ENCODE measurements around the gene NR1I3. TPM values are rescaled to one million over a fixed set of nuclear protein-coding genes. Genes with fewer than 3 reads are reported as not detected.

NR1I3 gene
- total and polyA plus RNA-seq, 2 of the 13 experiments (the other 11 are each of a cell fraction or from before 2014, with no cell fraction given), result 0.62 to 0.95 TPM

- TF ChIP-seq, protein P1, sequence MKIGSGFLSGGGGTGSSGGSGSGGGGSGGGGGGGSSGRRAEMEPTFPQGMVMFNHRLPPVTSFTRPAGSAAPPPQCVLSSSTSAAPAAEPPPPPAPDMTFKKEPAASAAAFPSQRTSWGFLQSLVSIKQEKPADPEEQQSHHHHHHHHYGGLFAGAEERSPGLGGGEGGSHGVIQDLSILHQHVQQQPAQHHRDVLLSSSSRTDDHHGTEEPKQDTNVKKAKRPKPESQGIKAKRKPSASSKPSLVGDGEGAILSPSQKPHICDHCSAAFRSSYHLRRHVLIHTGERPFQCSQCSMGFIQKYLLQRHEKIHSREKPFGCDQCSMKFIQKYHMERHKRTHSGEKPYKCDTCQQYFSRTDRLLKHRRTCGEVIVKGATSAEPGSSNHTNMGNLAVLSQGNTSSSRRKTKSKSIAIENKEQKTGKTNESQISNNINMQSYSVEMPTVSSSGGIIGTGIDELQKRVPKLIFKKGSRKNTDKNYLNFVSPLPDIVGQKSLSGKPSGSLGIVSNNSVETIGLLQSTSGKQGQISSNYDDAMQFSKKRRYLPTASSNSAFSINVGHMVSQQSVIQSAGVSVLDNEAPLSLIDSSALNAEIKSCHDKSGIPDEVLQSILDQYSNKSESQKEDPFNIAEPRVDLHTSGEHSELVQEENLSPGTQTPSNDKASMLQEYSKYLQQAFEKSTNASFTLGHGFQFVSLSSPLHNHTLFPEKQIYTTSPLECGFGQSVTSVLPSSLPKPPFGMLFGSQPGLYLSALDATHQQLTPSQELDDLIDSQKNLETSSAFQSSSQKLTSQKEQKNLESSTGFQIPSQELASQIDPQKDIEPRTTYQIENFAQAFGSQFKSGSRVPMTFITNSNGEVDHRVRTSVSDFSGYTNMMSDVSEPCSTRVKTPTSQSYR (CRISPR knock-in tag; IDR thresholded peaks at IDR 0.05; ENCODE audit: borderline replicate concordance), result peak; percentile 97
- TF ChIP-seq ZNF589 (CRISPR knock-in tag; conservative IDR thresholded peaks at IDR 0.05) (peak; percentile 0; the same call in 1 of the 2 replicates), CERS6 (CRISPR knock-in tag; IDR thresholded peaks at IDR 0.05) (no peak), CENPX (CRISPR knock-in tag; IDR thresholded peaks at IDR 0.05) (no peak), ZNF432 (CRISPR knock-in tag; IDR thresholded peaks at IDR 0.05; ENCODE audit: borderline replicate concordance) (no peak), SOX13 (IDR thresholded peaks at IDR 0.05) (peak; percentile 79; the same call in 1 of the 2 replicates), SOX13 (CRISPR knock-in tag; conservative IDR thresholded peaks at IDR 0.05 in 1 of 2, IDR thresholded peaks at IDR 0.05 in 1 of 2) (peak in 1 of 2 experiments; percentile 90; a peak in 2 of 4 replicates), NR2F6 (IDR thresholded peaks at IDR 0.05) (peak; percentile 95), NR2F6 (CRISPR knock-in tag; IDR thresholded peaks at IDR 0.05) (peak; percentile 90), CENPBD1 (CRISPR knock-in tag; IDR thresholded peaks at IDR 0.05; ENCODE audit: borderline replicate concordance, low read depth) (no peak), ZBTB7B (CRISPR knock-in tag; IDR thresholded peaks at IDR 0.05) (peak; percentile 77)
- TF ChIP-seq, protein P2, sequence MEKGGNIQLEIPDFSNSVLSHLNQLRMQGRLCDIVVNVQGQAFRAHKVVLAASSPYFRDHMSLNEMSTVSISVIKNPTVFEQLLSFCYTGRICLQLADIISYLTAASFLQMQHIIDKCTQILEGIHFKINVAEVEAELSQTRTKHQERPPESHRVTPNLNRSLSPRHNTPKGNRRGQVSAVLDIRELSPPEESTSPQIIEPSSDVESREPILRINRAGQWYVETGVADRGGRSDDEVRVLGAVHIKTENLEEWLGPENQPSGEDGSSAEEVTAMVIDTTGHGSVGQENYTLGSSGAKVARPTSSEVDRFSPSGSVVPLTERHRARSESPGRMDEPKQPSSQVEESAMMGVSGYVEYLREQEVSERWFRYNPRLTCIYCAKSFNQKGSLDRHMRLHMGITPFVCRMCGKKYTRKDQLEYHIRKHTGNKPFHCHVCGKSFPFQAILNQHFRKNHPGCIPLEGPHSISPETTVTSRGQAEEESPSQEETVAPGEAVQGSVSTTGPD (CRISPR knock-in tag; IDR thresholded peaks at IDR 0.05), result 0 out of 2 replicates have a peak, but pooled peaks have one; percentile 53
- TF ChIP-seq, protein P3, sequence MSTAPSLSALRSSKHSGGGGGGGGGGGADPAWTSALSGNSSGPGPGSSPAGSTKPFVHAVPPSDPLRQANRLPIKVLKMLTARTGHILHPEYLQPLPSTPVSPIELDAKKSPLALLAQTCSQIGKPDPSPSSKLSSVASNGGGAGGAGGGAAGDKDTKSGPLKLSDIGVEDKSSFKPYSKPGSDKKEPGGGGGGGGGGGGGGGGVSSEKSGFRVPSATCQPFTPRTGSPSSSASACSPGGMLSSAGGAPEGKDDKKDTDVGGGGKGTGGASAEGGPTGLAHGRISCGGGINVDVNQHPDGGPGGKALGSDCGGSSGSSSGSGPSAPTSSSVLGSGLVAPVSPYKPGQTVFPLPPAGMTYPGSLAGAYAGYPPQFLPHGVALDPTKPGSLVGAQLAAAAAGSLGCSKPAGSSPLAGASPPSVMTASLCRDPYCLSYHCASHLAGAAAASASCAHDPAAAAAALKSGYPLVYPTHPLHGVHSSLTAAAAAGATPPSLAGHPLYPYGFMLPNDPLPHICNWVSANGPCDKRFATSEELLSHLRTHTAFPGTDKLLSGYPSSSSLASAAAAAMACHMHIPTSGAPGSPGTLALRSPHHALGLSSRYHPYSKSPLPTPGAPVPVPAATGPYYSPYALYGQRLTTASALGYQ (CRISPR knock-in tag; IDR thresholded peaks at IDR 0.05), result peak; percentile 95
- TF ChIP-seq, protein P4, sequence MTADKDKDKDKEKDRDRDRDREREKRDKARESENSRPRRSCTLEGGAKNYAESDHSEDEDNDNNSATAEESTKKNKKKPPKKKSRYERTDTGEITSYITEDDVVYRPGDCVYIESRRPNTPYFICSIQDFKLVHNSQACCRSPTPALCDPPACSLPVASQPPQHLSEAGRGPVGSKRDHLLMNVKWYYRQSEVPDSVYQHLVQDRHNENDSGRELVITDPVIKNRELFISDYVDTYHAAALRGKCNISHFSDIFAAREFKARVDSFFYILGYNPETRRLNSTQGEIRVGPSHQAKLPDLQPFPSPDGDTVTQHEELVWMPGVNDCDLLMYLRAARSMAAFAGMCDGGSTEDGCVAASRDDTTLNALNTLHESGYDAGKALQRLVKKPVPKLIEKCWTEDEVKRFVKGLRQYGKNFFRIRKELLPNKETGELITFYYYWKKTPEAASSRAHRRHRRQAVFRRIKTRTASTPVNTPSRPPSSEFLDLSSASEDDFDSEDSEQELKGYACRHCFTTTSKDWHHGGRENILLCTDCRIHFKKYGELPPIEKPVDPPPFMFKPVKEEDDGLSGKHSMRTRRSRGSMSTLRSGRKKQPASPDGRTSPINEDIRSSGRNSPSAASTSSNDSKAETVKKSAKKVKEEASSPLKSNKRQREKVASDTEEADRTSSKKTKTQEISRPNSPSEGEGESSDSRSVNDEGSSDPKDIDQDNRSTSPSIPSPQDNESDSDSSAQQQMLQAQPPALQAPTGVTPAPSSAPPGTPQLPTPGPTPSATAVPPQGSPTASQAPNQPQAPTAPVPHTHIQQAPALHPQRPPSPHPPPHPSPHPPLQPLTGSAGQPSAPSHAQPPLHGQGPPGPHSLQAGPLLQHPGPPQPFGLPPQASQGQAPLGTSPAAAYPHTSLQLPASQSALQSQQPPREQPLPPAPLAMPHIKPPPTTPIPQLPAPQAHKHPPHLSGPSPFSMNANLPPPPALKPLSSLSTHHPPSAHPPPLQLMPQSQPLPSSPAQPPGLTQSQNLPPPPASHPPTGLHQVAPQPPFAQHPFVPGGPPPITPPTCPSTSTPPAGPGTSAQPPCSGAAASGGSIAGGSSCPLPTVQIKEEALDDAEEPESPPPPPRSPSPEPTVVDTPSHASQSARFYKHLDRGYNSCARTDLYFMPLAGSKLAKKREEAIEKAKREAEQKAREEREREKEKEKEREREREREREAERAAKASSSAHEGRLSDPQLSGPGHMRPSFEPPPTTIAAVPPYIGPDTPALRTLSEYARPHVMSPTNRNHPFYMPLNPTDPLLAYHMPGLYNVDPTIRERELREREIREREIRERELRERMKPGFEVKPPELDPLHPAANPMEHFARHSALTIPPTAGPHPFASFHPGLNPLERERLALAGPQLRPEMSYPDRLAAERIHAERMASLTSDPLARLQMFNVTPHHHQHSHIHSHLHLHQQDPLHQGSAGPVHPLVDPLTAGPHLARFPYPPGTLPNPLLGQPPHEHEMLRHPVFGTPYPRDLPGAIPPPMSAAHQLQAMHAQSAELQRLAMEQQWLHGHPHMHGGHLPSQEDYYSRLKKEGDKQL (CRISPR knock-in tag; IDR thresholded peaks at IDR 0.05; ENCODE audit: low read depth), result peak; percentile 91
Observed at GRCh38 chr1:161223805-161224694, 14.0 kb downstream of the NR1I3 start (continued).
